Measurements from ENCODE around the gene ACP7.

The ACP7 gene

DNA sequence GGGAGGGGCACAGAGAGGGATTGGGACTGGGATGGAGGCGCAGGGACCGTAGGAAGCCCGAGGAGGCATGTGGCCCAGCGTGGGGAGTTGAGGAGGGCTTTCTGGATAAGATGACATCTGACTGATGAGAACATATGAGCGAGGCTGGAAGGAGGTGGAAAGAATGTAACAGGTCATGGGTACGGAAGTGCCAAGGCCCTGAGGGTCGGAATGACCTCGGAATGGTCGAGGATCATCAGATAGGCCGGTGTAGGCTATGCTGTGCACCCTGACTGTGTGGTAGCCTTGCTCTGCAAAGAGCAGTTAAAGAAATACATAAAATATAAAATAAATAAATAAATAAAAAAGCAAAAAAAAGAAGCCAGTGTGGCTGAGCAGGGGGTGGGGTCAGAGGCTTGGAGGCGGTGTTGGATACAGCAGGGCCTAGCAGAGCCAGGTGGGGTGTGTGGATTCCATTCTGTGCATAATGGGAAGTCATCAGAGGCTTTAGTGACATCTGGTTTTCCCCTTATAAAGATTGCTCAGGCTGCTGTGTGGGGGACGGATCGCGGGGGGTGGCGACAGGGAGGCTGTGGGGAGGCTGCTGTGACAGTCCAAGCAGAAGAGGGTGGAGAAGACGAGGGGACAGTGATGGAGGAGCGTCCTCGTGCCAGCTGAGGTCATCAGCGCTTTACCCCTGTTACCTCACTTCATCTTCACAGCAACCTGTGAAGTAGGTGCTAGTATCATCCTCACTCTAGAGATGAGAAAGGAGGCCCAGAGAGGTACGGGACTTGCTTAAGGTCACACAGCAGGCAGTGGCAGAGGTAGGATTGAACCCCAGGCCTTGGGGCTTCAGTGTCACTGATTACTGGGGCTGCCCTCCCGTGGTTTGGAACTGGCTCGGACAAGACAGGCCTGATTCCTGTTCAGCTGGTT, 46.4 kb downstream of the ACP7 start:
- H3K36me3 ChIP-seq (ENCODE audit: low read length): no peaks in the 10 kb centered on the region
- H3K27ac ChIP-seq (ENCODE audit: low read depth, low read length): no peak overlapping the region
- no peaks in the 10 kb centered on the region for H3K27me3 ChIP-seq (ENCODE audit: low read length)
- H3F3A ChIP-seq (ENCODE audit: insufficient read depth): 0 out of 2 replicates have a peak, but pooled peaks cover 6% of the 10 kb centered on the region
- peaks cover 3% of the 10 kb centered on the region; the same call in 1 of the 2 replicates for H3K79me2 ChIP-seq (ENCODE audit: insufficient read depth, low read length)
- no peak overlapping the region for H3K9ac ChIP-seq (ENCODE audit: low read length)
- TF ChIP-seq, protein P1, sequence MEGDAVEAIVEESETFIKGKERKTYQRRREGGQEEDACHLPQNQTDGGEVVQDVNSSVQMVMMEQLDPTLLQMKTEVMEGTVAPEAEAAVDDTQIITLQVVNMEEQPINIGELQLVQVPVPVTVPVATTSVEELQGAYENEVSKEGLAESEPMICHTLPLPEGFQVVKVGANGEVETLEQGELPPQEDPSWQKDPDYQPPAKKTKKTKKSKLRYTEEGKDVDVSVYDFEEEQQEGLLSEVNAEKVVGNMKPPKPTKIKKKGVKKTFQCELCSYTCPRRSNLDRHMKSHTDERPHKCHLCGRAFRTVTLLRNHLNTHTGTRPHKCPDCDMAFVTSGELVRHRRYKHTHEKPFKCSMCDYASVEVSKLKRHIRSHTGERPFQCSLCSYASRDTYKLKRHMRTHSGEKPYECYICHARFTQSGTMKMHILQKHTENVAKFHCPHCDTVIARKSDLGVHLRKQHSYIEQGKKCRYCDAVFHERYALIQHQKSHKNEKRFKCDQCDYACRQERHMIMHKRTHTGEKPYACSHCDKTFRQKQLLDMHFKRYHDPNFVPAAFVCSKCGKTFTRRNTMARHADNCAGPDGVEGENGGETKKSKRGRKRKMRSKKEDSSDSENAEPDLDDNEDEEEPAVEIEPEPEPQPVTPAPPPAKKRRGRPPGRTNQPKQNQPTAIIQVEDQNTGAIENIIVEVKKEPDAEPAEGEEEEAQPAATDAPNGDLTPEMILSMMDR (IDR thresholded peaks at IDR 0.05; ENCODE audit: insufficient read depth, low read length, poor library complexity, severe bottlenecking): no peak
- TF ChIP-seq EZH2phosphoT487 (conservative IDR thresholded peaks at IDR 0.05; ENCODE audit: low read length): no peak
- no peaks in the 10 kb centered on the region for H3K9me3 ChIP-seq (ENCODE audit: insufficient read depth, low read length)
- no peak overlapping the region for H3K4me3 ChIP-seq (ENCODE audit: insufficient read depth, low read length, poor library complexity, severe bottlenecking)
- H3K4me2 ChIP-seq (ENCODE audit: low read depth, low read length, poor library complexity, severe bottlenecking): no peak overlapping the region
- no peak overlapping the region for H2AFZ ChIP-seq (ENCODE audit: low read depth, low read length, severe bottlenecking)
- H4K20me1 ChIP-seq (ENCODE audit: low read depth, low read length): no peaks in the 10 kb centered on the region
- H3K9me2 ChIP-seq (replicated peaks; ENCODE audit: insufficient read depth, low read length): no peaks in the 10 kb centered on the region

DNA sequence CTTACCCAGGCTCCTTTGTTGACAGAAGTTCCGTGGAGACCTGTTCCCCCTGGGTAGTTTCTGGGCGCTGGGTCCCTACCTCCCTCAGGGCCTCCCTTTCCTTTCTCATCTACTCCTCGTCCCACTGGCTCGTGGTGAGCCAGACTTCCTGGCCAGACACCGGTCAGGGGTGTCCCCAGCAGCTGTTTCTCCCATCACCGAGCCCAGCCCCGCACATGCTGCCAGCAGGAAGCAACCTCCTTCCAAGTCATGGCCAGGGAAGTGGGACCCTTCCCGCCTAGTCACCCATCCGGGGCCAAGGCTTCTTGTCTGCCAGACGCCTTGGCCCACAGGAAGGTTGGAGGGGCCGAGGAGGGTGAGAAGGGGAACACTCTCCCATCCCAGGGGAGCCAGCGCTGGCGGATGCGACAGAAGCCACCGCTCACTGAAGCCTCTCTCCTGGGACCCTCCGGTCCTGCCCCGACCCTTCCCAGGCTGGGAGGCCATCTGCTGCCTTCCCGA, 47.1 kb downstream of the ACP7 start:
- H3K9me3 ChIP-seq (ENCODE audit: insufficient read depth, low read length): no peaks in the 10 kb centered on the region
- H3K27ac ChIP-seq (ENCODE audit: low read depth, low read length): no peak overlapping the region
- no peaks in the 10 kb centered on the region for H3K27me3 ChIP-seq (ENCODE audit: low read length)
- no peak overlapping the region for H2AFZ ChIP-seq (ENCODE audit: low read depth, low read length, severe bottlenecking)
- H3K9me2 ChIP-seq (replicated peaks; ENCODE audit: insufficient read depth, low read length): no peaks in the 10 kb centered on the region
- H3K4me3 ChIP-seq (ENCODE audit: insufficient read depth, low read length, poor library complexity, severe bottlenecking): no peak overlapping the region
- H3K36me3 ChIP-seq (ENCODE audit: low read length): no peaks in the 10 kb centered on the region
- H3K9ac ChIP-seq (ENCODE audit: low read length): no peak overlapping the region
- H3K4me2 ChIP-seq (ENCODE audit: low read depth, low read length, poor library complexity, severe bottlenecking): no peak overlapping the region
- TF ChIP-seq, protein P1 (IDR thresholded peaks at IDR 0.05; ENCODE audit: insufficient read depth, low read length, poor library complexity, severe bottlenecking): no peak
- no peak for TF ChIP-seq EZH2phosphoT487 (conservative IDR thresholded peaks at IDR 0.05; ENCODE audit: low read length)
- H3K79me2 ChIP-seq (ENCODE audit: insufficient read depth, low read length): no peaks in the 10 kb centered on the region
- 0 out of 2 replicates have a peak, but pooled peaks cover 3% of the 10 kb centered on the region for H3F3A ChIP-seq (ENCODE audit: insufficient read depth)
- H4K20me1 ChIP-seq (ENCODE audit: low read depth, low read length): no peaks in the 10 kb centered on the region

DNA sequence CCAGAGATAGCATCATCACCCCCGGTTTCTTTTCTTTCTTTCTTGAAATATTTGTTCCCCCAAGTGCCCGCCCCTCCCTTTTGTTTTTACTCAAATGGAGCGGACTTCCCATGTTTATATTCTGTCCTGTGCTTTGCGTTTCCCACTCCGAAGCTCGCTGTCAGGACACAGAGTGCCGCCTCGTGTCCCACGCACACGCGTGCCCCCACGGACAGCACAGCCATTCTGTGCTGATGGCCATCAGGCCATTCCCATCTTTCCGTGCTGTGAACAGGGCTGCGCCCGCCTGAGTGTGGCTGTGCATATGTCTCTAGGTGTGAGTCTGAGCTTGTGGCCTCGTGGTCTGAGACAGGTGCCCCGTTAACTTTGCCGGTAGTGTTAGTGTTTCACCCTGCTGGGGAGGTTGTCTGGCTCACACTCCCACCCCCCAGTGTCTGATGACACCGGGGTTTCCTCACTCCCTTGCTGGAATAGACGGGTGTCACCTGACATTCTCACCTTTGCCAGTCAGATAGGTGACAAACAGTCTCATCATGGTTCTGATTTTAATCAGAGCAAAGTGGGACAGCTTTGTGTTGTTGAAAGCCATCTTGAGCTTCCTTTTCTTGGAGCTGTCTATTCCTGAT, 48.3 kb downstream of the ACP7 start:
- Histone ChIP-seq H2AFZ (ENCODE audit: low read depth, low read length, severe bottlenecking) (no peak overlapping the region), H3K27me3 (ENCODE audit: low read length) (no peaks in the 10 kb centered on the region), H3K4me2 (ENCODE audit: low read depth, low read length, poor library complexity, severe bottlenecking) (no peak overlapping the region), H3K9ac (ENCODE audit: low read length) (no peak overlapping the region), H3K79me2 (ENCODE audit: insufficient read depth, low read length) (no peaks in the 10 kb centered on the region), H3K4me3 (ENCODE audit: insufficient read depth, low read length, poor library complexity, severe bottlenecking) (no peak overlapping the region), H3K36me3 (ENCODE audit: low read length) (no peaks in the 10 kb centered on the region), H3F3A (ENCODE audit: insufficient read depth) (no peaks in the 10 kb centered on the region), H3K27ac (ENCODE audit: low read depth, low read length) (no peak overlapping the region), H3K9me3 (ENCODE audit: insufficient read depth, low read length) (no peaks in the 10 kb centered on the region), H4K20me1 (ENCODE audit: low read depth, low read length) (no peaks in the 10 kb centered on the region), H3K9me2 (replicated peaks; ENCODE audit: insufficient read depth, low read length) (no peaks in the 10 kb centered on the region)
- TF ChIP-seq, protein P1 (IDR thresholded peaks at IDR 0.05; ENCODE audit: insufficient read depth, low read length, poor library complexity, severe bottlenecking): no peak
- TF ChIP-seq EZH2phosphoT487 (conservative IDR thresholded peaks at IDR 0.05; ENCODE audit: low read length): no peak
